Activated T-helper 9 cell treated with anti-CD3 and anti-CD28 coated beads, Interleukin-2, amount 50 U/mL, for 16 hours (primary cell): ENCODE results near the gene BBC3.

Source experiments
- DNase-seq: peaks from one replicate; pipeline ENCODE4 v3.0.0-alpha.2; 2020; ENCODE audit warnings: low read depth

The BBC3 gene

DNA sequence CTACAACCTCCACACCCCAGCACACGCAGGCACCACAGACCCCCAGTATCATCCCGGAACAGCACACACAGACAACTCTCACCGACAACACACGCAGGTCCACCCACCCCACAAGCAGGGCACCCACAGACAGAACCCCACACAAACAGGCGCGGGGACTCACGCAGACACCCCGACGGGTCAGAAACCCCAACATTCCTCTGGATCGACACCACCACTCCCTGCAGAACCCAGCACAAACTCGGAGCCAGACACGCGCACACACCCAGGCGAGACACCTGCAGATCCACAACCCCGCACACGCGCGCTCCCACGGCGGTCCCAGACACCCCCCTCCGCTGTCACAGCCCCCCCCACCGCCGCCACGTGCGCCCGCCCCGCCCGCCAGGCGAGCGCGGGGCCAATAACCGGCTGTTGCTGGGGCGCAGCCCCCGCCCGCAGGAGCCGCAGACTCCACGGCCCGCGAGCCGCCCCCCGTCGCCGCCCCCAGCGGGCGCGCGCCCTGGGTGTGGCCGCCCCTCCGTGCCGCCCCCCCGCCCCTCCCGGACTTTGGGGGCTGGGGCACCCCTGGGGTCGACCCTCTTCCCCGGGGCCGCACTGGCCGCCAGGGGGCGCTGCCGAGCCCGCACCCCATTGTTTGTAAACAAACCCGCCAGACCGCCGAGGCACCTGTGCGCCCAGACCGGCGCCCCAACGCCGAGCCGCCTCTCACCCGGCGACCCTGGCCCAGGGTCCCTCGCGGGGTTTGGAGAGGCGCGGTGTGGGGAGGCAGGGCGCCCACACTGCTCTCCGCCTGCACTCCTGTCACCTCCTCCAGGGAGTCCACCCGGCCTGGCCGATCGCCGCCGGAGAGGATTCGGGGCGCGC lies 712 bp downstream of the BBC3 start:
- DNase-seq, result peak; percentile 78

DNA sequence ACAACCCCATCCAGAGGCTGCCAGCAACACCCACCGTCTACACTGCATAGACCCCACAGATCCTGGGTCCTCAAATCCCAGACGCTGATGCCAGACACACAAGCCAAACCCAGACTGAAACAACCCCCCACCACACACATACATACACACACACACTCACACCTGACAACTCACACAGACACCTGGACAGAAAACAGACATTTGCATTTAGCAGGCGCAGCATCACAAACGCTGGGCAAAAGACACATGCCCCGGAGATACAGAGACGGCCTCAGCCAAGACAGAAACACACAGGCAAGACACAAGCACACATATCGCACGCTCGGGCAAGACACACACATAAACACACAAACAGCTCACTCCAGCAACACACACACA lies 1.3 kb downstream of the BBC3 start:
- DNase-seq, result no peak

DNA sequence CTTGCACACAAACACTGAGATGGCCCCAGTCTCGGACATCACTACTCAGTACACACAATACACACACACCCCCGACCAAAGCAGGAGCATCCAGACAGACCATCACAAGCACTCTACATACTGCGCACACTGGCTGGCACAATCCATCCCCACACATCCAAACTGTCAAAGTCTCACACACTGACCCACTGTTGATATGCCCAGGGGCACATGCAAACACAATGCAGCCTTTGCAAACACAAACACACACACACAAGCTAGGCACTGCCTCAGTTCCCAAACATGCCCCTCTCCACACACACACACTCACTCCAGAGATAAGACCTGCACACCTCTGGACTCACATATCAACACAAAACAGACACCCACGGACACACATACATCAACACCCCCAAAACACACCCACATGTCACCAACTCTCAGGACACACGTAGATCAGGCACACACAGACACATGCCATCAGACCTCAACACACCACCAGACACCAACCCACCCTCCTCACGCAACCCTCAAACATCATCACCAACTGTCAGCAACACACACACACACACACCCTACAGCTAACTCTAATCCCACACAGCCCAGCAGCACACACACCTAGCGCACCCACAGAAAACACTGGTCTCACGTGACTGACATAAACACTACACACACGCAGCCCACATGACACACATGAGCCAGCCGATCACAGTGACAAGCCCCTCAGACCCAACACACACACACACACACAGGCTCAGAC lies 1.9 kb downstream of the BBC3 start:
- no peak for DNase-seq

DNA sequence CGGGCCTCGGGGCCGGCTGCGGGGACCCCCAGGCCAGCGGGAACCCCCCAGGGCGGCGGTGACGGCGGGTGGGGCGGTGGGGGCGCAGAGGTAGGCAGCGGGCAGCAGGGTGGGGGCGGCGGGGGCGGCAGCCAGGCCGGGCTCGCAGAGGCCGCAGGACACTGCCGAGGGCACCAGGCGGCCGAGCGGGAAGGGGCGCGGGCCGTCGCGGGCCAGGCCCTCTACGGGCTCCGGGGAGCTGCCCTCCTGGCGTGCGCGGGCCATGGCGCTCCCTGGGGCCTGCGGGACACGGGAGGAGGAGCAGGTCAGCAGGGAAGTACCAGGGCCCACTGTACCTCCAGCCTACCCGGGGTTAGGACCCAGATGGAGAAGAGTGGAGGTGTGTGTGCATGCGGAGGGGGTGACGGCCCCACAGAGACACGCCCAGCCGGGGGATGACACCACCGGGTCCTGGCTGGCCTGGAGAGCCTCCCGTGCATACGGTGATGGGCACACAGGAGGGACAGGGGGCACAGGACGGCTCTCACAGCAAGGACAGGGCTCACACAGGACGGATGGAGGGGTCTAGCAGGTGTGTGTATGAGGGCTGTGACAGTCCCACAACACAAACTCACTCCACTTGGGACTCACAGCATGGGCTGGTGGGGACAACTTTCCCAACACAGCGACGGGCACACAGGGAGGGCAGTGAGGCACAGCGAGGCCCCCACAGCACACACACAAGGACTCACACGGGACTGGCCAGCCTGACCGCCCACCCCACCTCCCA lies 2.6 kb downstream of the BBC3 start:
- peak; percentile 33 for DNase-seq

- DNase-seq, result peak; percentile 28
Measured at GRCh38 chr19:47227352-47228167, 3.4 kb downstream of the BBC3 start.

- peak; percentile 20 for DNase-seq
Measured at GRCh38 chr19:47226426-47227351, 4.3 kb downstream of the BBC3 start.

DNA sequence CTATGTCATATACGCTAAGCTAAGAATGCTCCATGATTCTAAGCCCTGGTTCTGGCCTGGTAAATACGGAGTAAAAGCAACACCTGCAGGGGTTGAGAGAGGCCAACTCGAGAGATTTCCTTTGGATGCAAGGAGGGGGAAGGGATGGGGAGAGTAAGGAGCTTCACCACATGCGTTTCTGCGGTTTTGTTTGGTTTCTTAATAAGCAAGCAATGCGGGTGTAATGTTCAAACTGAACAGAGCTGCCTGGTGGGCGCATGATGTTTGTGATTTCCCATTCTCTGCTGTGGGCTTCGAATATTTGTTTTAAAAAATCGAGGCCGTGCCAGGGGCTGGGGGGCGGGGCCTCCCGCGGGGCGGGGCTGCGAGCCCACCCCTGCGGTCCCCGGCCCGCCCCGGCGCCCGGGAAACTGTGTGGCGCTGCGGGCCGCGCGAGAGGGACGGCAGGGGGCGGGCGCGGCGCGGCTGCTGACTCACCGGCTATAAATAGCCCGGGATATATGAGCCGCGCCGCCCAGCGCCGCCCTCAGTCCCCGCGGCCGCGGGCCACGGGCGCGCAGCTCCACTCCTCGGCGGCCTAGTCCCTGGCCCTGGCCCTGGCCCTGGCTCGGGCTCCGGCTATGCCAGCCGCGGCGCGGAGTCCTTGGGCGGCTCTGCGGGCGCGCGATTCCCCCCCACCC lies 5.1 kb downstream of the BBC3 start:
- DNase-seq, result peak; percentile 78

- DNase-seq, result no peak
Measured at GRCh38 chr19:47221890-47222289, 9.1 kb downstream of the BBC3 start.

- no peak for DNase-seq
Measured at GRCh38 chr19:47221080-47221841, 9.7 kb downstream of the BBC3 start.

GRCh38 chr19:47215581-47215980 lies 15.4 kb downstream of the BBC3 start:
- DNase-seq, result no peak

DNA sequence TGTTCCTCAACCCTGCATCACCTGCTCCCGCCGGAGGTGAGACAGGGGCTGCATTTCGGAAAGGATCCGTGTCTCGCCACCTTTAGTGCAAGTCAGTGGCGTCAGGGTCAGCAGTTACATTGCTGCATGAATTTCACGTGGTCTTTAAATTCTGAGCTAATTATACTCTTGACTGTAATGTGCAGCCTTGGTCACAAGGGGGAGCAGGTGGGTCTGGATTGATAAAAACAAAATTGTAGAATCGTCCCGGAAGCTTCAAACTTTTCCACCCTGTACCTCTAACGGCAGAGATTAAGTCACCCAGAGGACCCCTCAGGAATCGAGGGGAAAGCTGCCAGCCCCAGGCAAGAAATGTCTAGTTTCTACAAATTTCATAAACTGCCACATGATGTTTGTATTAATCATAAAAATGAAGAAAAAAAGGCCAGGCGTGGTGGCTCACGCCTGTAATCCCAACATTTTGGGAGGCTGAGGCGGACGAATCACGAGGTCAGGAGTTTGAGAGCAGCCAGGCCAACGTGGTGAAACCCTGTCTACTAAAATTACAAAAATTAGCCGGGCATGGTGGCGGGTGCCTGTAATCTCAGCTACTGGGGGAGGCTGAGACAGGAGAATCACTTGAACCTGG lies 20.2 kb downstream of the BBC3 start:
- peak; percentile 58 for DNase-seq

- DNase-seq, result no peak
Measured at GRCh38 chr19:47210180-47210490, 20.9 kb downstream of the BBC3 start.

DNA sequence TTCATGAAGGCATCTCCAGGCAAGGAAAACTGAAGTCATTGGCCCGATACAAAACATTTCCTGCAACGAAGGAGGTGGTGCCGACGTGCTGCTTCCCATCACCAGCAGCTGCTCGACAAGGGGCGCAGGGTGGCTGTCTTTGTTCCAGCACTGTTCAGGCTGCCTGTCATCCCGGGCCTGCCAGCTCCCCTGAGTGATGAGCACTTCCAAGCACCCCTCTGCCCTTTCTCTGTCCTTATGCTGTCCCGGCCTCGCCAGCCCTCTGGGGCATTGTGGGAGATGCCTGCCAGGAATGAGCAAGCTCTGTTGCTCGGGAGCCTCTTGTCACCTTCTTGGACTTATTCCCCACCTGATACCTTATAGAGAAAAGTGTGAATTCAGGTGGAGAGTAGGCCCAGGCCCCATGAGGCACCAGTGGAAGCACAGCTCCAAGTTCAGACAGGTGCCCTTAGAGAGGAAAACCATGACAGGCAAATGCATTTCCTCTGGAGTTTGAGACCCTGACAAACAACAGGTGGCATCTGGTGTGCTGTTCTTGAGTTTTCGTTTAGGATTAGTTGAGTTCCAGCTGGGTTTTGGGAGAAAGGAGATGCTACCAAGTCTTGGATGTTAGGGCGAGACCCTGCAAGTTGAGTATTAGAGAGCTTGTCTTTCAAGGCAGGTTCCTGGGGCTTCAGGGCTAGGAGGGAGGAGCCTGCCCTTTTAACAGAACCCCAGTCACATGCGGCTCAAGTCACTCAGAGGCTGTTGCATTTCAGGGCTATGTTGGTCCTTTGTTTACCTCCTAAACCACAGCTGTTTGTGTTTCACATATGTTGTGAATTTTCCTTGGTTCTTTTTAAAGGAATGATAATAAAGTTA lies 21.4 kb downstream of the BBC3 start:
- DNase-seq, result no peak

DNA sequence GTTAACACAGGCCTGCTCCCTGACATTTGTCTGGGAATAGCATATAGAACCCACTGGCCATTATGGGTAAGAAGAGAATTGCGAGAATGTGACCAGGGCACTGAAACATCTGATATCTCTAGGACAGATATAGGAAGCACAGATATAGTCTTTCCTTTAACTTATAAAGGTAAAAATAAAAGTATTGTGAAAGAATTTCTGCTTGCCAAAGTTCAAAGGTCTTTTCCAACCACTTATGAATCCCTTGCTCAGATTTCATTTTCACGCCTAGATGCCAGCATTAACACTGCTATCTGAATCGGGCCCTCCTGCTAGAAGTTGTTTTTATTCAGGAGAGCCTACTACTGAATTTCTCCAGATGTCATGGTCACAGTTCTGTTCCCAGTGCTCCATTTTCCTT lies 27.7 kb downstream of the BBC3 start:
- DNase-seq, result no peak

DNA sequence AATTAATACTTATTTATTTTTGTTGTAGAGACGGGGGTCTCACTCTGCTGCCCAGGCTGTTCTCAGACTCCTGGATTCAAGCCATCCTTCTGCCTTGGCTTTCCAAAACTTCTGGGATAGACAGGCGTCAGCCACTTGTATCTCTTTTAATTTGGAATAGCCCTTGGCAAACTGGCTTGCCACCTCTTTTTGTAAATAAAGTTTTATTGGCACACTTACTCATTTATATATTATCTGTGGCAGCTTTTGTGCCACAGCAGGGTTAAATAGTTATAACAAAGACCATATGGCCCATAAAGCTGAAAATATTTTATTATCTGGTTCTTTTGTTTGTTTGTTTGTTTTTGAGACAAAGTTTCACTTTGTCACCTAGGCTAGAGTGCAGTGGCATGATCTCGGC lies 30.5 kb downstream of the BBC3 start:
- no peak for DNase-seq

GRCh38 chr19:47197141-47197540 lies 33.9 kb downstream of the BBC3 start:
- DNase-seq, result no peak

DNA sequence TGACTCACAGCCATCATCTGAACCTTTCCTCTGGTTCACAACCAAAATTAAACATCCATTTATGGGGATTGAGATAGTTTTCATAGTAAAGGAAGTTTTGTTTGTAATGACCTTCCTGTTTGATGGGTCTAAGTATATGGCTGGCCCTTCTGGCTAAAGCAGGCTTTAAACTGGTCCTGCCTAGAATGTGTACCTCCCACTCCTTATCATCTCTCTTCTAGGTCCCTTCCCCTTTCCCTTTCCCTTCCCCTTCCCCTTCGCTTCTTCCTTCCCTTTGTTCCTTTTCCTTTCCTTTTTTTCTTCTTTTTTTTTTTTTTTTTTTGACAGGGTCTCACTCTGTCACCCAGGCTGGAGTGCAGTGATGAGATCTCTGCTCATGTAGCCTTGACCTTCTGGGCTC lies 35.6 kb downstream of the BBC3 start:
- DNase-seq, result no peak

GRCh38 chr19:47190167-47190727 lies 40.8 kb downstream of the BBC3 start:
- peak; percentile 39 for DNase-seq
